ENCODE data around the gene GOLT1A.

Gene GOLT1A

GRCh38 chr1:204216880-204217647 lies 3.3 kb upstream of the GOLT1A start:
- no peak for DNase-seq

GRCh38 chr1:204216236-204216635 lies 2.4 kb upstream of the GOLT1A start:
- DNase-seq, result no peak

GRCh38 chr1:204212715-204213114 lies 1.1 kb downstream of the GOLT1A start:
- no peak for DNase-seq

- DNase-seq, result no peak
Measured at GRCh38 chr1:204211046-204211445, 2.7 kb downstream of the GOLT1A start.

GRCh38 chr1:204207136-204207616 lies 6.6 kb downstream of the GOLT1A start:
- DNase-seq, result peak; percentile 95

- no peak for DNase-seq
Measured at GRCh38 chr1:204206121-204206520, 7.7 kb downstream of the GOLT1A start.

GRCh38 chr1:204205486-204205885 lies 8.3 kb downstream of the GOLT1A start:
- DNase-seq, result no peak

GRCh38 chr1:204204944-204205343 lies 8.8 kb downstream of the GOLT1A start:
- no peak for DNase-seq

- DNase-seq, result no peak
Measured at GRCh38 chr1:204203206-204203767, 10.5 kb downstream of the GOLT1A start.

GRCh38 chr1:204202481-204202880 lies 11.3 kb downstream of the GOLT1A start:
- no peak for DNase-seq

GRCh38 chr1:204201348-204202040 lies 12.3 kb downstream of the GOLT1A start:
- DNase-seq, result no peak

GRCh38 chr1:204199579-204199978 lies 14.2 kb downstream of the GOLT1A start:
- no peak for DNase-seq

- DNase-seq, result no peak
Measured at GRCh38 chr1:204198348-204199340, 15.1 kb downstream of the GOLT1A start.

- no peak for DNase-seq
Measured at GRCh38 chr1:204197068-204197467, 16.7 kb downstream of the GOLT1A start.

GRCh38 chr1:204196068-204196795 lies 17.6 kb downstream of the GOLT1A start, which contains the start of gene KISS1:
TSS of gene KISS1 (minus strand) at chr1:204196491. CDS start at chr1:204192876, 3,615 bp downstream.
- DNase-seq, result no peak

- DNase-seq, result no peak
Measured at GRCh38 chr1:204194771-204195170, 19.0 kb downstream of the GOLT1A start.

GRCh38 chr1:204194080-204194479 lies 19.7 kb downstream of the GOLT1A start:
- no peak for DNase-seq

GRCh38 chr1:204192589-204193352 lies 21.0 kb downstream of the GOLT1A start:
- no peak for DNase-seq

- DNase-seq, result no peak
Measured at GRCh38 chr1:204192046-204192445, 21.7 kb downstream of the GOLT1A start.

GRCh38 chr1:204191456-204191855 lies 22.3 kb downstream of the GOLT1A start:
- DNase-seq, result no peak

Data from activated CD8-positive, alpha-beta memory T cell treated with anti-CD3 and anti-CD28 coated beads, Interleukin-2, amount 50 U/mL, for 48 hours (primary cell).